HEK293 (cell line): ENCODE data around the gene SLC8A2.
A peak's percentile ranks its signal among the peaks of the same experiment; 100 is the strongest.

Source experiments
- CTCF ChIA-PET: fragments of 350-600 bp; formaldehyde crosslinking; extraction: SDS; loops from one replicate; lab custom pipeline; 2021; ENCODE audit warnings: antibody characterized with exemption; lab: Yijun Ruan, JAX
- POLR2A ChIA-PET: fragments of 300-600 bp; formaldehyde crosslinking; extraction: SDS; loops from one replicate; lab custom pipeline; 2020; ENCODE audit warnings: antibody characterized with exemption, inconsistent platforms; lab: Yijun Ruan, JAX
- H3K27ac ChIP-seq: fragments of 200-500 bp; sonication (Bioruptor generic); 2 replicates; pipeline ENCODE4 v1.5.1; 2014; ENCODE audit warnings: low read depth, low read length, control low read depth, inconsistent platforms; ENCODE audit errors: extremely low read depth
- H3K36me3 ChIP-seq, 2 experiments: fragments of 200-500 bp in 1 of 2; sonication (Bioruptor generic) in 1 of 2; 1 replicate in 1 of 2; 2 replicates in 1 of 2; pipeline ENCODE4 v1.5.1; 2014 to 2017; ENCODE audit warnings: inconsistent platforms in 2 of 2, low read length in 2 of 2; ENCODE audit not compliant: control insufficient read depth in 2 of 2, insufficient read depth in 1 of 2
- H3K4me1 ChIP-seq: fragments of 200-500 bp; sonication (Bioruptor generic); 2 replicates; pipeline ENCODE4 v1.5.1; 2014; ENCODE audit warnings: mild to moderate bottlenecking, low read length, inconsistent platforms; ENCODE audit not compliant: control insufficient read depth, insufficient read depth
- H3K4me3 ChIP-seq: 2 replicates; pipeline ENCODE4 v1.5.1; 2011; ENCODE audit warnings: low read depth, mild to moderate bottlenecking, control low read depth, low read length, moderate library complexity
- H3K9me3 ChIP-seq: fragments of 200-500 bp; sonication (Bioruptor generic); 2 replicates; pipeline ENCODE4 v1.5.1; 2014; ENCODE audit warnings: low read depth, low read length, inconsistent platforms; ENCODE audit not compliant: control insufficient read depth, insufficient read depth
- BCL11A ChIP-seq: fragments of 450-650 bp; formaldehyde crosslinking; IDR thresholded peaks from 2 replicates; pipeline ENCODE4 v1.5.1; 2016; ENCODE audit warnings: low read depth, missing biosample characterization, missing genetic modification characterization
- BCL6B ChIP-seq: fragments of 450-650 bp; formaldehyde crosslinking; IDR thresholded peaks from 2 replicates; pipeline ENCODE4 v1.5.1; 2017; ENCODE audit warnings: missing biosample characterization, missing genetic modification characterization
- GLI4 ChIP-seq: fragments of 450-650 bp; formaldehyde crosslinking; IDR thresholded peaks from 2 replicates; pipeline ENCODE4 v1.5.1; 2016; ENCODE audit warnings: missing biosample characterization, missing genetic modification characterization
- KLF9 ChIP-seq: fragments of 450-650 bp; formaldehyde crosslinking; IDR thresholded peaks from 2 replicates; pipeline ENCODE4 v1.5.1; 2016; ENCODE audit warnings: missing biosample characterization, missing genetic modification characterization, low read depth
- MEIS1 ChIP-seq: sonication (generic); formaldehyde crosslinking; IDR thresholded peaks from 2 replicates; pipeline ENCODE4 v1.8.1; 2022; ENCODE audit warnings: missing genetic modification reagents, mild to moderate bottlenecking, borderline replicate concordance
- ZNF155 ChIP-seq: fragments of 450-650 bp; formaldehyde crosslinking; IDR thresholded peaks from 2 replicates; pipeline ENCODE4 v1.5.1; 2016; ENCODE audit warnings: missing biosample characterization, missing genetic modification characterization
- ZNF16 ChIP-seq: fragments of 450-650 bp; formaldehyde crosslinking; IDR thresholded peaks from 2 replicates; pipeline ENCODE4 v1.5.1; 2016; ENCODE audit warnings: low read depth, missing biosample characterization, missing genetic modification characterization
- ZNF174 ChIP-seq: fragments of 450-650 bp; formaldehyde crosslinking; IDR thresholded peaks from 2 replicates; pipeline ENCODE4 v1.5.0; 2017; ENCODE audit warnings: missing biosample characterization, mild to moderate bottlenecking, missing genetic modification characterization
- ZNF19 ChIP-seq: fragments of 450-650 bp; formaldehyde crosslinking; IDR thresholded peaks from 2 replicates; pipeline ENCODE4; 2016; ENCODE audit warnings: missing biosample characterization, missing genetic modification characterization, low read depth
- ZNF658 ChIP-seq: fragments of 450-650 bp; formaldehyde crosslinking; IDR thresholded peaks from 2 replicates; pipeline ENCODE4; 2016; ENCODE audit warnings: missing biosample characterization, missing genetic modification characterization
- ZNF830 ChIP-seq: fragments of 450-650 bp; IDR thresholded peaks from 2 replicates; pipeline ENCODE4 v1.5.0; 2018; ENCODE audit warnings: missing biosample characterization, missing genetic modification characterization, low read depth, mild to moderate bottlenecking, moderate library complexity
- ZSCAN16 ChIP-seq: fragments of 450-650 bp; formaldehyde crosslinking; IDR thresholded peaks from 2 replicates; pipeline ENCODE4 v1.5.1; 2016; ENCODE audit warnings: missing biosample characterization, missing genetic modification characterization
- ZSCAN4 ChIP-seq: fragments of 450-650 bp; formaldehyde crosslinking; IDR thresholded peaks from 2 replicates; pipeline ENCODE4 v1.5.1; 2017; ENCODE audit warnings: missing biosample characterization, missing genetic modification characterization
- TF ChIP-seq, protein P1 (sequence below): fragments of 450-650 bp; formaldehyde crosslinking; IDR thresholded peaks from 2 replicates; pipeline ENCODE4 v1.5.1; 2016; ENCODE audit warnings: missing biosample characterization, missing genetic modification characterization
- TF ChIP-seq, protein P2 (sequence below): fragments of 450-650 bp; IDR thresholded peaks from 2 replicates; pipeline ENCODE4 v1.5.1; 2018; ENCODE audit warnings: missing biosample characterization, mild to moderate bottlenecking, missing genetic modification characterization
- TF ChIP-seq, protein P3 (sequence below): fragments of 450-650 bp; formaldehyde crosslinking; IDR thresholded peaks from 2 replicates; pipeline ENCODE4 v1.5.1; 2016; ENCODE audit warnings: missing biosample characterization, missing genetic modification characterization

SLC8A2 gene

GRCh38 chr19:47461876-47462275 is 9.8 kb downstream of the SLC8A2 start (continued):
- TF ChIP-seq, protein P1, sequence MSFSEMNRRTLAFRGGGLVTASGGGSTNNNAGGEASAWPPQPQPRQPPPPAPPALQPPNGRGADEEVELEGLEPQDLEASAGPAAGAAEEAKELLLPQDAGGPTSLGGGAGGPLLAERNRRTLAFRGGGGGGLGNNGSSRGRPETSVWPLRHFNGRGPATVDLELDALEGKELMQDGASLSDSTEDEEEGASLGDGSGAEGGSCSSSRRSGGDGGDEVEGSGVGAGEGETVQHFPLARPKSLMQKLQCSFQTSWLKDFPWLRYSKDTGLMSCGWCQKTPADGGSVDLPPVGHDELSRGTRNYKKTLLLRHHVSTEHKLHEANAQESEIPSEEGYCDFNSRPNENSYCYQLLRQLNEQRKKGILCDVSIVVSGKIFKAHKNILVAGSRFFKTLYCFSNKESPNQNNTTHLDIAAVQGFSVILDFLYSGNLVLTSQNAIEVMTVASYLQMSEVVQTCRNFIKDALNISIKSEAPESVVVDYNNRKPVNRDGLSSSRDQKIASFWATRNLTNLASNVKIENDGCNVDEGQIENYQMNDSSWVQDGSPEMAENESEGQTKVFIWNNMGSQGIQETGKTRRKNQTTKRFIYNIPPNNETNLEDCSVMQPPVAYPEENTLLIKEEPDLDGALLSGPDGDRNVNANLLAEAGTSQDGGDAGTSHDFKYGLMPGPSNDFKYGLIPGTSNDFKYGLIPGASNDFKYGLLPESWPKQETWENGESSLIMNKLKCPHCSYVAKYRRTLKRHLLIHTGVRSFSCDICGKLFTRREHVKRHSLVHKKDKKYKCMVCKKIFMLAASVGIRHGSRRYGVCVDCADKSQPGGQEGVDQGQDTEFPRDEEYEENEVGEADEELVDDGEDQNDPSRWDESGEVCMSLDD (tag by site-specific recombination), result no peak
- TF ChIP-seq ZNF155 (tag by site-specific recombination) (no peak), BCL11A (tag by site-specific recombination) (no peak), ZNF19 (tag by site-specific recombination) (no peak)
- TF ChIP-seq, protein P2, sequence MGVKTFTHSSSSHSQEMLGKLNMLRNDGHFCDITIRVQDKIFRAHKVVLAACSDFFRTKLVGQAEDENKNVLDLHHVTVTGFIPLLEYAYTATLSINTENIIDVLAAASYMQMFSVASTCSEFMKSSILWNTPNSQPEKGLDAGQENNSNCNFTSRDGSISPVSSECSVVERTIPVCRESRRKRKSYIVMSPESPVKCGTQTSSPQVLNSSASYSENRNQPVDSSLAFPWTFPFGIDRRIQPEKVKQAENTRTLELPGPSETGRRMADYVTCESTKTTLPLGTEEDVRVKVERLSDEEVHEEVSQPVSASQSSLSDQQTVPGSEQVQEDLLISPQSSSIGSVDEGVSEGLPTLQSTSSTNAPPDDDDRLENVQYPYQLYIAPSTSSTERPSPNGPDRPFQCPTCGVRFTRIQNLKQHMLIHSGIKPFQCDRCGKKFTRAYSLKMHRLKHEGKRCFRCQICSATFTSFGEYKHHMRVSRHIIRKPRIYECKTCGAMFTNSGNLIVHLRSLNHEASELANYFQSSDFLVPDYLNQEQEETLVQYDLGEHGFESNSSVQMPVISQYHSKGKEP (tag by site-specific recombination), result no peak
- TF ChIP-seq, protein P3, sequence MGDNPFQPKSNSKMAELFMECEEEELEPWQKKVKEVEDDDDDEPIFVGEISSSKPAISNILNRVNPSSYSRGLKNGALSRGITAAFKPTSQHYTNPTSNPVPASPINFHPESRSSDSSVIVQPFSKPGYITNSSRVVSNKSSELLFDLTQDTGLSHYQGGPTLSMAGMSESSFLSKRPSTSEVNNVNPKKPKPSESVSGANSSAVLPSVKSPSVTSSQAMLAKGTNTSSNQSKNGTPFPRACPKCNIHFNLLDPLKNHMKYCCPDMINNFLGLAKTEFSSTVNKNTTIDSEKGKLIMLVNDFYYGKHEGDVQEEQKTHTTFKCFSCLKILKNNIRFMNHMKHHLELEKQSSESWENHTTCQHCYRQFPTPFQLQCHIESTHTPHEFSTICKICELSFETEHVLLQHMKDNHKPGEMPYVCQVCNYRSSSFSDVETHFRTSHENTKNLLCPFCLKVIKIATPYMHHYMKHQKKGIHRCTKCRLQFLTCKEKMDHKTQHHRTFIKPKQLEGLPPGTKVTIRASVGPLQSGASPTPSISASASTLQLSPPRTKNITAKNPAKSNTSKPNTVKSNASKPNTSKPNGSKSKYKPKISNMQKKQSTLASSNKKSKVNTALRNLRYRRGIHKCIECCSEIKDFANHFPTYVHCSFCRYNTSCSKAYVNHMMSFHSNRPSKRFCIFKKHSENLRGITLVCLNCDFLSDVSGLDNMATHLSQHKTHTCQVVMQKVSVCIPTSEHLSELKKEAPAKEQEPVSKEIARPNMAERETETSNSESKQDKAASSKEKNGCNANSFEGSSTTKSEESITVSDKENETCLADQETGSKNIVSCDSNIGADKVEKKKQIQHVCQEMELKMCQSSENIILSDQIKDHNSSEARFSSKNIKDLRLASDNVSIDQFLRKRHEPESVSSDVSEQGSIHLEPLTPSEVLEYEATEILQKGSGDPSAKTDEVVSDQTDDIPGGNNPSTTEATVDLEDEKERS (tag by site-specific recombination), result no peak

GRCh38 chr19:47459477-47459876 is 12.2 kb downstream of the SLC8A2 start:
- Histone ChIP-seq H3K27ac (no peak overlapping the region), H3K9me3 (no peaks in the 10 kb centered on the region), H3K4me3 (no peak overlapping the region), H3K36me3 (no peaks in the 10 kb centered on the region), H3K4me1 (no peaks in the 10 kb centered on the region)
- ChIA-PET CTCF (interaction anchor here (0.7 to 1.1 kb wide), 2 partner anchors 184 to 250 kb away, joined by 3 to 4 read pairs; no protein-coding TSS in a partner anchor), POLR2A (no interaction called here)
- TF ChIP-seq BCL6B (tag by site-specific recombination) (peak; percentile 23; the same call in 1 of the 2 replicates), MEIS1 (CRISPR knock-in tag) (no peak), ZNF16 (tag by site-specific recombination) (no peak), ZSCAN4 (tag by site-specific recombination) (peak; percentile 100), ZNF658 (peak; percentile 30; the same call in 1 of the 2 replicates), ZNF174 (tag by site-specific recombination) (no peak), ZSCAN16 (tag by site-specific recombination) (no peak), GLI4 (peak; percentile 68; the same call in 1 of the 2 replicates), KLF9 (0 out of 2 replicates have a peak, but pooled peaks have one; percentile 19), ZNF830 (tag by site-specific recombination) (no peak)
